GM03348 (cell line): ENCODE data around the gene IBTK.
"Not testable (repeated sequence)": the region's sequence is repeated elsewhere in the genome, so short reads cannot be mapped to it uniquely, and the experiment has no call there.

Experiments used
- DNase-seq: peaks from one replicate; pipeline ENCODE4 v3.0.0; 2012; ENCODE audit warnings: low spot score

The IBTK gene, protein sequence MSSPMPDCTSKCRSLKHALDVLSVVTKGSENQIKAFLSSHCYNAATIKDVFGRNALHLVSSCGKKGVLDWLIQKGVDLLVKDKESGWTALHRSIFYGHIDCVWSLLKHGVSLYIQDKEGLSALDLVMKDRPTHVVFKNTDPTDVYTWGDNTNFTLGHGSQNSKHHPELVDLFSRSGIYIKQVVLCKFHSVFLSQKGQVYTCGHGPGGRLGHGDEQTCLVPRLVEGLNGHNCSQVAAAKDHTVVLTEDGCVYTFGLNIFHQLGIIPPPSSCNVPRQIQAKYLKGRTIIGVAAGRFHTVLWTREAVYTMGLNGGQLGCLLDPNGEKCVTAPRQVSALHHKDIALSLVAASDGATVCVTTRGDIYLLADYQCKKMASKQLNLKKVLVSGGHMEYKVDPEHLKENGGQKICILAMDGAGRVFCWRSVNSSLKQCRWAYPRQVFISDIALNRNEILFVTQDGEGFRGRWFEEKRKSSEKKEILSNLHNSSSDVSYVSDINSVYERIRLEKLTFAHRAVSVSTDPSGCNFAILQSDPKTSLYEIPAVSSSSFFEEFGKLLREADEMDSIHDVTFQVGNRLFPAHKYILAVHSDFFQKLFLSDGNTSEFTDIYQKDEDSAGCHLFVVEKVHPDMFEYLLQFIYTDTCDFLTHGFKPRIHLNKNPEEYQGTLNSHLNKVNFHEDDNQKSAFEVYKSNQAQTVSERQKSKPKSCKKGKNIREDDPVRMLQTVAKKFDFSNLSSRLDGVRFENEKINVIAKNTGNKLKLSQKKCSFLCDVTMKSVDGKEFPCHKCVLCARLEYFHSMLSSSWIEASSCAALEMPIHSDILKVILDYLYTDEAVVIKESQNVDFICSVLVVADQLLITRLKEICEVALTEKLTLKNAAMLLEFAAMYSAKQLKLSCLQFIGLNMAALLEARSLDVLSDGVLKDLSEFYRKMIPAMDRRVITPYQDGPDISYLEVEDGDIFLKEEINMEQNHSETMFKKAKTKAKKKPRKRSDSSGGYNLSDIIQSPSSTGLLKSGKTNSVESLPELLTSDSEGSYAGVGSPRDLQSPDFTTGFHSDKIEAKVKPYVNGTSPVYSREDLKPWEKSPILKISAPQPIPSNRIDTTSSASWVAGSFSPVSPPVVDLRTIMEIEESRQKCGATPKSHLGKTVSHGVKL (N-terminal part only)

DNA sequence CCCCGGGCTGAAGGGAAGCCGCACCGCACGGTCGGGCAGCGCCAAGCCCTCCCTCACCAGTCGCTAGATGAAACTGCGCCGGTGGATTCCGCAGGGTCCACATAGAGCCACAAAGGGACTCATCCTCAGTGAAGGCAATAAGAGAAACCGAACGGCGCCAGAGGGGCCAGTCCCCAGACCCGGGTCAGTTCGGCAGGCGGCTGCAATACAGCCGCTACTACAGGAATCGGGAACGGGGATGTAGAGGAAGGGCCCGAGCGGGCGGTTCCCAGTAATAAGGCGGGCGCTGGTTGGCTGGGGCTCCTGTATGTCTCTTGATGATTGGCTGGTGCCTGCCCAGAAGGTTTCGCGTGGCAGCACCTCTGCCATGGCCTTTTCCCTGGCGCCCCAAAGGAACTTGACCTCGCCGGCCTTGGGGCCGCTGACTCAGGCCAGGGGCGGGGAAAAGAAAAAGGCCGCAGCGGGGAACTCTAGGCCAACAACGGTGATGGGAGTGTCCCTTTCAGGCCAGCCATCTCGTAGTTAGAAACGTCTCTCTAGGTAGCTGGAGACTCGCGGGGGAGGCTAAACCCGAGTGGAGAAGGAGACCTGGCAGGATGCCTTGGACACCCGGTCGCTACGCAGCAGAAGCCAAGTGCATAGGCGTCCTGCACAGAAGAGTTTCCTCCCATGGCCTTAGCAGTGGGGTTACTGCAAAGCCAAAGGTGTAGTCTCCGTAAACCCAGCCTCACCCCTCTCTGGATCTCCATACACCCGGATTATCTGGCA is at the start of gene IBTK:
IBTK (minus strand) TSS at position 240 of the 768 bp plus-strand sequence. CDS start 7,258 bp downstream, outside the sequence.
- peak; percentile 98 for DNase-seq

DNA sequence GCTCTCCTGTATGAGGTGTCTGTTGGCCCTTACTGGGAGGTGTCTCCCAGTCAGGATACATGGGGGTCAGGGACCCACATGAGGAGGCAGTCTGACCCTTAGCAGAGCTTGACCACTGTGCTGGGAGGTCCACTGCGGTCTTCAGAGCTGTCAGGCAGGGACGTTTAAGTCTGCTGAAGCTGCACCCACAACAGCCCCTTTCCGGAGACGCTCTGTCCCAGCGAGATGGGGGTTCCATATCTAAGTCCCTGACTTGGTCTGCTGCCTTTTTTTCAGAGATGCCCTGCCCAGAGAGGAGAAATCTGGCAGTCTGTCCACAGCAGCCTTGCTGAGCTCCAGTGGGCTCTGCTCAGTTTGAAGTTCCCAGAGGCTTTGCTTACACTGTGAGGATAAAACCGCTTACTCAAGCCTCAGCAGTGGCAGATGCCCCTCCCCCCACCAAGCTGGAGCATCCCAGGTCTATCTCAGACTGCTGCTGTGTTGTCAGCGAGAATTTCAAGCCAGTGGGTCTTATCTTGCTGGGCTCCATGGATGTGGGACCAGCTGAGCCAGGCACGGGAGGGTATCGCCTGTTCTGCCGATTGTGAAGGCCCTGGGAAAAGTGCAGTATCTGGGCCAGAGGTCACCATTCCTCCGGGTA is 36.3 kb upstream of the IBTK start:
- DNase-seq = no peak

DNA sequence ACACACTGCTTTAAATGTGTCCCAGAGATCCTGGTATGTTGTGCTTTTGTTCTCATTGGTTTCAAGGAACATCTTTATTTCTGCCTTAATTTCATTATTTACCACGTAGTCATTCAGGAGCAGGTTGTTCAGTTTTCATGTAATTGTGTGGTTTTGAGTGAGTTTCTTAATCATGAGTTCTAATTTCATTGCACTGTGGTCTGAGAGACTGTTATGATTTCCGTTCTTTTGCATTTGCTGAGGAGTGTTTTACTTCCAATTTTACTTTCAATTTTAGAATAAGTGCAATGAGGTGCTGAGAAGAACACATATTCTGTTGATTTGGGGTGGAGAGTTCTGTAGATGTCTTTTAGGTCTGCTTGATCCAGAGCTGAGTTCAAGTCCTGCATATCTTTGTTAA is 34.0 kb upstream of the IBTK start:
- not testable (repeated sequence) for DNase-seq

DNA sequence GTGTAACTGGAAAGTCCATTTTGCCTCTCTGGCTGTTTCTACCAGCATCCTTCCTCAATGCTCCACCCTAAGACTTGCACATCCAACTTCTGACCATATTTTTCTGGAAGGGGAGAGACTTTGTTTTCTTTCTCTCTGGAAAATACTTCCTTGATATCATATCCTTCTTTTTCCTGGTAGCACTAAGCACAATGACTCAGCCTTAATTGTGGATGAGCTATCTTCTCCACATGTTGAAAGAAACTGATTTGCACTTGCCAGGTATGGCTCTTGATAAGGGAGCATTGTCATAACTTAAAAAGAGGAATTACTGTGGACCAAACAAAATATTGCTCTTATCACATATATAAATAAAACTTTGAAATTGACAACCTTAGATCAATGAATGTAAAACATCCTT is 30.1 kb upstream of the IBTK start:
- no peak for DNase-seq

DNA sequence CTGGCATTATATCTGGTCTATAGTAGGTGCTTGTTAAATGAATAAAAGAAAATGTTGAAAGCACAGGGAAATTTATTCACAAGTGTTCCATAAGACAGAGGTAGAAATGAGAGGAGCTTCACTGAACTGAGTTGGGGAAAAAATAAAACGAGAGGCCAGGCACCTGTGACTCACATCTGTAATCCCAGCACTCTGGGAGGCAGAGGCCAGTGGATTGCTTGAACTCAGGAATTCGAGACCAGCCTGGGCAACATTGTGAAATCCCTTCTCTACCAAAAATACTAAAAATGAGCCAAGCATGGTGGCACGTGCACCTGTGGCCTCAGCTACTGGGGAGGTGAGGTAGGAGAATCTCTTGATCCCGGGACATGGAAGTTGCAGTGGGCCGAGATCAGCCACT is 28.1 kb upstream of the IBTK start:
- no peak for DNase-seq

DNA sequence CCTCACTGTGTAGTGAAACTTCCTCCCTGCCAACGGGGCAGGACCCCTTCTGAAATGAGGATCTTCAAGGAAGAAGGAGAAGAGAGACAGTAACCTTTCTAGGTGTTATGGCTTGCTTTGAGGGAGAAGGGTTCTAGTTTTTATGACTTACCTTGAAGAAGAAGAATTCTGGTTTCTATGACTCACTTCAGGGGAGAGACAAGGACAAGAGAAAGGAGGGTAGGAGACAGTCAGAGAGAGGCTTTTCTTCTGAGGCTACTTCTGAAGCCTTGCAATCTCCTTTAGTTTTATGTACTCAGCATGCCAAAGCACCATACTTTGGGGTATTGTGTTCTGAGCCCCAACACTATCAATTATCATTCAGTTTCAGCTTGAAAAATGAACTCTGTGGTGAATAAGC is 25.8 kb upstream of the IBTK start:
- no peak for DNase-seq

DNA sequence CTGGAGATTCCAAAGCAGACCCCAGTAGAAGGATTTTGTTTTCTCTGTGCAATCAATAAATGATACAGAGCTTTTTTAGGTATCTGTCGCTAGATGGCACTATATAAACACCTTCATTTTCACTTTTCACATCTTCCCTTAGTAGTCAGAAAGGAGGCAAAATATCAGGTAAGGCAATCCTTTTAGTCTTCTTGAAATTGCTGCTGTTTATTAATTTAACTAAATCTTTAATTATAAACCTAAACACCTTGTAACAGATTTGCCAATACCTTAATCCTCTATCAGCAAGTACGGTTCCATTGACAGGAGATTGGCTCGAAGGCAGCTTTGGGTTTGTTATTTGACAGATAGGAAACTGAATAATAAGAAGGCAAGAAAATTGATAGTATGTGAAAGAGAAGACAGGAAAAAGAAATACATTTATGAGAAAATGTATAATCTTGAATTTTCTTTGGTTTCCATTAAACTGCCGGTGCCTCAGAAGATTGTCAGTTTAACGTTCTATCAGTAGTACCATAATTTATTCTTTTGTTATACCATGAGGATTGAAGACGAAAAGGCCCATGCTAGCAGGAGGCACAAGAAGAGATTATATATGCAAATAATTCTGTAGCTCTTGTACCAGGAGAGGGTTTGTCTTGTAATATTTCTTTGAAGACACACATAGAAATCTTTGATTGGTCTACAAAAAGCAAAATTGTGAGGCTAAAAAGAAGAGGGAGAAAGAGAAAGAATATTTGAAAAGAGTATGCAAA is 23.5 kb upstream of the IBTK start:
- peak; percentile 51 for DNase-seq

DNA sequence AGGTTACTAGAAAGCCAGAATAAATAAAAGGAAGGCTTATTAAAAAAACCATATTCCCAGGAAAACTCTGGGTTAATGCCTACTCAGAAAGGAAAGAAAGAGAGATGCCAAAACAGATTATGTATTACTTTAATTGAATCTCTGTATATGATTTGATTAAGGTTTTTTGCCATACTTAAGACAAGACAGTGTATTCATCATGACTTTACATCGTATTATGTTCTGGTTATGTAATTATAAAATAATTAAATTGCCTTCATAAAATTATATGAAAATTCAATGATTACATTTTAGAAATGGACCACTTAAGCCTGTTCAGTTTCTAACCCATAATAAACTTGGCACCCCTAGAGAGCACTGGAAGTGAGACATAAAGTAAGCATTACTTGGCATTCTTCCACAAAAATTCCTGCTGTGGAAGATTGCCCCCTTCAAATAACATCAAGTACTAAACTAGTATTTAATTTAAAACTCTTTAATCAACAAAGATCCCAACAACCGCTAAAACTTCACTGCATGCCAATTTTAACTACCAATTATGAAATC is 20.8 kb upstream of the IBTK start:
- no peak for DNase-seq

DNA sequence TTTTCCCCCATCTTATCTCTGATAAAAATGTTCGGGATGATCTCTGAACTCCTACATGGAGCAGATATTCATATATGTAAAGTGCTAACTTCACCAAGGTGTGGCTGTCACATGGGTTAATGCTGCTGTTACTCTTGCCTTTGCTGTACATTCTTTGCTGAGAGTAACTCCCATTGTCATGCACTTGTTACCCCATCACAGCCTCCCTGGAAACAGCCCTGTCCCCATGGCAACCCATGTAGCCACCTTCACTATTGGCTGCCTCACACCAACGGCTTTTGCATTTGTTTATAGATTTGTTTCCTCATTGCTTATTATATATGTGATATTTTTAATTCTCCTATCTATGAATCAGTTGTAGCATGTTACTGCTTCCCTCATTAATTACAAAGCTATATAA is 17.3 kb upstream of the IBTK start:
- no peak for DNase-seq

DNA sequence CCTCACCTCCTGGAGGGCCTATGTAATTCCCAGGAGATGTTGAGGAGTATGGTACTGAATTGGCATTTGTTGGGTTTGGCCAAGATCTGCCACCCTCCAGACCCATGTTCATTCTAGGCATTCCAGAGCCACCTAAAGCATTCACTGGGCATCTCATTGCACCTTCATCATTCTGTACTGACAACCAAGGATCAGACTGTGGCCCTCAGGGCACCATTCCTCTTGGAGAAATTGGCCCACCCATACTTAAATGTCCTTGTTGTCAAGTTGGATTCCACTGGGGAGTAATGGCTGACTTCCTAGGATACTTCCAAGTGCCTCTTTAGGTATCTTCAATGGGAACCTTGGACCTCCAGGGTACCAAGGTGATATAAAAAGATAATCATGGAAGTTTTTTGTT is 16.8 kb upstream of the IBTK start:
- DNase-seq = no peak

DNA sequence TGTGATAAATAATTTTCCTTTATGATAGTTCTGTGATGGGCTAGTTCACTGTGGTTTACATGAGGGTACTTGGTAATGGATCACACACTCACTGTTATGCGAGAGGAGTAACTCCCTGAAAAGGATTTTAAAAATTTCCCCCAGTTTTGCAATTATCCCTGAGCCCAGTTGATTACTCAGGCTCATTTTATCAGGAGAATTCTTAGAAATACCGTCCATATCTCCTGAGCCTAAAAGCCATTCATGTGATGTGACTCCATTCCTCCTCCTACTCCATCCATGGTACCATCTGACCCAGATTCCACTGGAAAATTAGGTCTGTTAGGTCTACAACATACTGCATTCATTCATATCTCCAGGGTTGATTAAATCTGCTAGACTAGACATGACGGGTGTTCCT is 16.4 kb upstream of the IBTK start:
- no peak for DNase-seq

DNA sequence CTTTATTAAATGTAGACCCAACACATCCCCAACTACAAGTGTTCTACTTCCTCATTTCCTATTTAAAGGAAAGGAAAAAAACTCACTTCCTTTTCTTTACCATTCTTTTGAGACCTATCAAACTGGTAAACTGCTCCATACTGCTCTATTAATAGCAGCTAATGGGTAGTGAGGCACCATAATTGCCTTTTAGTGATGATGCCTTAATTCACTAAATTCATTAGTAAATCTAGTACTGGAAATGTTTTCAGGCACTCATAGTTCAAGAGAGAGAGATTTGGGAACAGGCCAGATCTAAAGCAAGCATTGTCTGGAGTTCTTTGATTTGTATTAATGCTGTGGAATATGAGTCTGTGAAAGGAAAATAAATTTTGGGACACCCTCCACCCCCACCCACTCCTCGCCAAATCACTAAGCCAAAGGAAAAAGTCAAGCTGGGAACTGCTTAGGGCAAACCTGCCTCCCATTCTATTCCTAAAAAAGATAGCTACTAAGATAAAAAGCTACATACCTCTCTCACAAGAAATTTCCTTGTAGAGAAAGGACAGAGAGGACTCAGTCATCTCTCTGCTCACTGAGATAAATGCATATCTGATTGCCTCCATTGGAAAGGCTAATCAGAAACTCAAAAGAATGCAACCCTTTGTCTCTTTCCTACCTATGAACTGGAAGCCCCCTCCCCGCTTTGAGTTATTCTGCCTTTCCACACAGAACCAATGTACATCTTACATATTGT is 13.6 kb upstream of the IBTK start:
- no peak for DNase-seq

DNA sequence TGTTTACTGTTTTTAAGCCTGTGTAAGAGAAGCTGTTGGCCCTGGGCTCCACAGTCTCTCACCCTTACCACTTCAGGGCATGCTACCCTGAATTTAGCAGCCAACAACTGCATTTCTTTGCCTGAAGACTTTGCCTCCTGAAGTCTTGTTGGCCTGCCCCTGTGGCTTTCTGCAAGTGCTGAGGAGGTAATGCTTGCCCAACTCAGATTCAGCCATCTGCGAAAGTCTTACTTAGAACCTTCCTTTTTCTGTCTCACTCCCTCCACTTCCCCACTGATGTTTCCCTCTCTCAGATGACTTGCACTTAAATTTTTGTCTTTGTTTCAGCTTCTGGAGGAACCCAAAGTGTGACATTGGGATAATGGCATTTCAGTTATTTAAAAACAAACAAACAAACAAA is 11.8 kb upstream of the IBTK start:
- no peak for DNase-seq

DNA sequence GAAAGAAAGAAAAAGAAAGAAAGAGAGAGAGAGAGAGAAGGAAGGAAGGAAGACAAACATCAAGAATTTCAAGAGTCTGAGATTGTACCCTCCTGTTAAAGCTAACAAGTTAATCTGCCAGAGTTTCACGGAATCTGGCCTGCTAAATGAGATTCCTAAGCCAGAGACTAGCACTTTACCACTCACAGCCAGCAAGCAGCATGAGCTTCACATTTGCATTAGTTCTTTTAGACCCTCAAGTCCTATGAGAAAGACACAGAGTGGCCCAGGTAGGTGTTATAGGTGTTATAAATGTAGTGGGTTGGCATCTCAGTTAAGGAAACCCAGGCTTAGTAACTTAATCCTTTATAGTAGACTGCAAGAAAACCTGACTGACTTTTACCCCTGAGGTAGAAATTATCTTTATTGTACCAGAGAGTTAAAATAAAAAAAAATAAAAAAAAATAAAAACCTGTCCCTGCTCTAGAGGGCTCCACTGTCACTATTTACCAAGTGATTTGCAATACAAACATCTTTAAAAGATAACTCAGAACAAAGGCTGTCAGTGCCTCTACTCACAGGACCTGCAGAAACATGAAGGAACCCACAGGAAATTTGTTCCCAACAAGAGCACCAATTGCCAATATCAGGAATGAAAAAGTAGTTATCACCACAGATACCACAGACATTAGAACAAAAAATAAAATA is 9.7 kb upstream of the IBTK start:
- no peak for DNase-seq

DNA sequence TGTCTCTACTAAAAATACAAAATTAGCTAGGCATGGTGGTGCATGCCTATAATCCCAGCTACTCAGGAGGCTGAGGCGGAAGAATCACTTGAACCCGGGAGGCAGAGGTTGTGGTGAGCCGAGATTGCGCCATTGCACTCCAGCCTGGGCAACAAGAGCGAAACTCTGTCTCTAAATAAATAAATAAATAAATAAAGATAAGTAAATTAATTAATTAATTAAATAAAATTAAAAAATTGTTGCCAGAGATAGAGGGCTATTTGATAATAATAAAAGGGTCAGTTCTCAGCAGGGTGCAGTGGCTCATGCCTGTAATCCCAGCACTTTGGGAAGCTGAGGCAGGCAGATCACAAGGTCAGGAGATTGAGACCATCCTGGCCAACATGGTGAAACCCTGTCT is 7.2 kb upstream of the IBTK start:
- DNase-seq = not testable (repeated sequence)

DNA sequence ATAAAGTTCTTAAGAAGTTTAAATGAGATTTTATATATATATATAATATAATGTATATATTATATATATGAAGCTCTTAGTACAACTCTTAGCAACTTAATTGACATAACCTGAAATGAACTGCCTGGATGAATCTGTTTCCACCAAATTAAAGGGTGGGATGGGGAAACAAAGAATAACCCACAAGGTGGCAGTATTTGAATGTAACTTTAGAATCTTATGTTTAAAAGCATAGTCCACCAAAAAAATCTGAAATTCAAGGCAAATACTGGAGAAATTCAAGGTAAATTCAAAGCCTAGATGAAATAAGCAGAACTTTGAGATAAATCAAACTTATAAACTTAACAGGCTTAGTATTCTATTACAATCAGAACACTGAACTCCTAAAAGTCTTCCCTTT is 4.4 kb upstream of the IBTK start:
- DNase-seq = peak; percentile 50

DNA sequence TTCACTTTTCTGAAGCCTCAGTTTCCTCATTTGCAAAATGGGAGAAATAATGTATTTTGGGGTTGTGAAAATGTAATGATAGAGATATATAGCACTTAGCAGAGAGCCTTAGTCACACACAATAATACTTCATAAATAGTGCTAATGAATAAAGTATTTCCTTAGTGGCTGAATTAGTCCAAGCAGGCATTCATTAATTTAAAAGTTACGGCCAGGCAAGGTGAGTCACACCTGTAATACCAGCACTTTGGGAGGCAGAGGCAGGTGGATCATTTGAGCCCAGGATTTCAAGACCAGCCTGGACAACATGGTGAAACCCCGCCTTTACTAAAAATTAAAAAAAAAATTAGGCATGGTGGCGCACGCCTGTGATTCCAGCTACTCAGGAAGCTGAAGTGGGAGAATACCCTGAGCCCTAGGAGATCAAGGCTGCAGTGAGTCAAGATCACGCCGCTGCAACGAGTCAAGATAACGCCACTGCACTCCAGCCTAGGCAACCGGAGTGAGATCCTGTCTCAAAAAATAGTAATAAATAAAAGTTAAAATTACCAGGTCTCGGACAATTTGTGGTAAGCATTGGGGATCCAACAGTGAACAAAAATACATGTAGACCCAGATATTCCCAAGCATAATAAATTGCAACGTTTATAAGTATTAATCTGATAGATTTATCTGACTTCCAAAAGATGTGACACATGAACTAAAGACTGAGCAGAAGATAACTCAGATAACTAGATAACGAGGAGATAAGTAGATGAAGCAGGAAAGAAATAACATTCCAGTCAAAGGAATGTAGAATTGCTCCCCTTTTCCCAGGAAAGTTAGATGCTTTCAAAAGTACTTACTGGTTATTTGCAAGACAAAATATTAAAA is 2.1 kb upstream of the IBTK start:
- DNase-seq = no peak

DNA sequence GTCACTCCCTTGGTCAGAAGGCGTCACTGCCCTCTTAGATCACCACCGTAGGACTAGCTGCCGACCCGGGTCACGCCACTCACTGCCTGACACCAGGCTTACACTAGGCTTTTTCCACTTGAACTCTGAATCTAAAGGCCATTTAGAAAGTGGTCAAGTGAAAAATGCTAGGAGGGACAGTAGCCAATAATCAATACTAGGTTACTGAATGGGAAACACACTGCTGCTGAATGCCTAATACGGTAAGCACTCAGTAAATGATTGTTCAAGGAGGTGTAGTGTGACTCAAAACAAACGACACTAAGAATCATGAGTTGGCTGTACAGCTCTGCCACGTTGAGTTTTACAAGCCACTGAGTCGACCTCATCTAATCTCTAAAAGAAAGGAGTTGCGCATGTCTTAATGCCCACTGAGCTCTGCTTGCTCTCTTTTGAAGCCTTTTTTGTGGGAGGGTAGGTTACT is 760 bp upstream of the IBTK start:
- no peak for DNase-seq
